ENCODE measurements around the gene SEMA3F. TPM values are rescaled to one million over a fixed set of nuclear protein-coding genes. Genes with fewer than 3 reads are reported as not detected.
A peak's percentile ranks its signal among the peaks of the same experiment; 100 is the strongest.

SEMA3F gene
- total and polyA plus RNA-seq, 2 experiments from 2014 or later = 2.3 to 67.6 TPM

DNA sequence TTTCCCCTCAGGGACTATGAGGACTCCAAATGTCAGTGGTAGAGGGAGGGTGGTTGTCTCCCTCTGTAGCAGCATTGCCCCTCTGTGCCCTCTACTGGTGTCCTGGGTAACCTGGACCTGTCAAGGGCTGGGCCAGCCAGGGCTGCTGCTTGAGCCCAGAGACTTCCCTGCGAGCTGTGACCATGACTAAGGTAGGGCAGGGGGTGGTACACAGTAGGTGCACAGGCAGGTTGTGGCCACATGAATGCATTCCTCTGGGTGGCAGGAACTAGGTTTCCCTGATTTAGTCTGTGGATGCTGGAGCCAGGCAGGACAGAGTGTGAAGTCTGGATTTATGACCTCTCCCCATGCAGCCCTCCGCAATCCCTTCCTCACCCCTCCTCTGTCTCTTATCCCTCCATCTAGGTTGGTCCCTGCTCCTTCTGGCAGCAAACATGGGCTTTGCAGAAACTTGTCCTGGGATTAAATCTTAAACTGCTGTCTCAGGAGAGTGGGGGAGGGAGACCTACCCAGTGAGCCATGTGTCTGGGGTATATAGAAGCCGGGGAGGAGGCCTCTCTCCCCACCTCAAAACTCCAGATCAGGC is 8.7 kb upstream of the SEMA3F start:
- Histone ChIP-seq H3K9me2 (ENCODE audit: insufficient read depth) (no peaks in the 10 kb centered on the region), H3K4me3 (no peak overlapping the region), H3K4me1 (ENCODE audit: insufficient read depth) (peaks cover 13% of the 10 kb centered on the region), H3K36me3 (ENCODE audit: insufficient read depth) (no peaks in the 10 kb centered on the region), H3K27me3 (ENCODE audit: insufficient read depth) (no peaks in the 10 kb centered on the region), H3K79me2 (replicated peaks; ENCODE audit: insufficient read depth) (no peaks in the 10 kb centered on the region), H4K20me1 (replicated peaks; ENCODE audit: insufficient read depth) (no peaks in the 10 kb centered on the region), H3K27ac (ENCODE audit: low read depth) (no peak overlapping the region), H3K4me2 (no peak overlapping the region), H3F3A (replicated peaks; ENCODE audit: low read depth) (no peaks in the 10 kb centered on the region), H2AFZ (no peak overlapping the region)
- TF ChIP-seq ETS1 (IDR thresholded peaks at IDR 0.05) = no peak
- peak; percentile 32 to 73 for TF ChIP-seq CTCF (conservative IDR thresholded peaks at IDR 0.05; ENCODE audit: low read depth in 2 of 2)
- H3K4me3 Mint-ChIP-seq = no peak overlapping the region
- H3K27me3 Mint-ChIP-seq (ENCODE audit: insufficient read depth, low read depth, poor library complexity) = peaks cover 35% of the 10 kb centered on the region
- no peaks in the 10 kb centered on the region; the same call in 2 of the 3 replicates for H3K36me3 Mint-ChIP-seq (ENCODE audit: low read depth)
- peak; percentile 43 for DNase-seq (ENCODE audit: low spot score)
- no peak overlapping the region for H3K27ac Mint-ChIP-seq
- H3K4me1 Mint-ChIP-seq = peaks cover 31% of the 10 kb centered on the region
- ATAC-seq = peak; percentile 48
- no peaks in the 10 kb centered on the region; the same call in 2 of the 3 replicates for H3K9me3 Mint-ChIP-seq

- no peaks in the 10 kb centered on the region for H4K20me1 ChIP-seq (replicated peaks; ENCODE audit: insufficient read depth)
- ATAC-seq (no peak), DNase-seq (ENCODE audit: low spot score) (no peak)
- H3K27ac ChIP-seq (ENCODE audit: low read depth) = no peak overlapping the region
- Mint-ChIP-seq H3K27ac (no peak overlapping the region), H3K9me3 (no peaks in the 10 kb centered on the region; the same call in 2 of the 3 replicates), H3K4me1 (peaks cover 37% of the 10 kb centered on the region), H3K4me3 (no peak overlapping the region), H3K36me3 (ENCODE audit: low read depth) (no peaks in the 10 kb centered on the region; the same call in 2 of the 3 replicates), H3K27me3 (ENCODE audit: insufficient read depth, low read depth, poor library complexity) (peaks cover 35% of the 10 kb centered on the region)
- H3K4me3 ChIP-seq = no peak overlapping the region
- H3K4me1 ChIP-seq (ENCODE audit: insufficient read depth) = peaks cover 19% of the 10 kb centered on the region
- H3K9me2 ChIP-seq (ENCODE audit: insufficient read depth) = no peaks in the 10 kb centered on the region
- no peaks in the 10 kb centered on the region for H3K27me3 ChIP-seq (ENCODE audit: insufficient read depth)
- TF ChIP-seq CREB1 (CRISPR knock-in tag; IDR thresholded peaks at IDR 0.05; ENCODE audit: low read depth) (no peak), ZNF462 (CRISPR knock-in tag; IDR thresholded peaks at IDR 0.05) (no peak), NANOG (IDR thresholded peaks at IDR 0.05; ENCODE audit: borderline replicate concordance) (no peak), CTCF (conservative IDR thresholded peaks at IDR 0.05; ENCODE audit: low read depth in 2 of 2) (no peak), POLR2AphosphoS5 (IDR thresholded peaks at IDR 0.05; ENCODE audit: low read depth) (no peak)
- no peaks in the 10 kb centered on the region for H3K79me2 ChIP-seq (replicated peaks; ENCODE audit: insufficient read depth)
- H2AFZ ChIP-seq = no peak overlapping the region
- H3K4me2 ChIP-seq = no peak overlapping the region
- H3F3A ChIP-seq (replicated peaks; ENCODE audit: low read depth) = no peaks in the 10 kb centered on the region
- no peaks in the 10 kb centered on the region for H3K36me3 ChIP-seq (ENCODE audit: insufficient read depth)
Measured at GRCh38 chr3:50147016-50147415, 8.1 kb upstream of the SEMA3F start.

All from GM23338 (cell line).